OCI-LY7 (cell line): Measurements from ENCODE around the gene SH2D1B.

Experiments
- EZH2phosphoT487 ChIP-seq: fragments of 200-600 bp; sonication (generic); IDR thresholded peaks from 2 replicates; pipeline ENCODE4 v1.6.1; 2018; ENCODE audit warnings: low read depth, borderline replicate concordance, mild to moderate bottlenecking, mixed run types, antibody characterized with exemption, low read length, moderate library complexity, mixed read lengths
- TF ChIP-seq, protein P1 (sequence below): fragments of 200-600 bp; sonication (generic); conservative IDR thresholded peaks from 2 replicates; pipeline ENCODE4 v1.5.1; 2014; ENCODE audit warnings: mild to moderate bottlenecking, antibody characterized with exemption, low read length, moderate library complexity, mixed read lengths

DNA sequence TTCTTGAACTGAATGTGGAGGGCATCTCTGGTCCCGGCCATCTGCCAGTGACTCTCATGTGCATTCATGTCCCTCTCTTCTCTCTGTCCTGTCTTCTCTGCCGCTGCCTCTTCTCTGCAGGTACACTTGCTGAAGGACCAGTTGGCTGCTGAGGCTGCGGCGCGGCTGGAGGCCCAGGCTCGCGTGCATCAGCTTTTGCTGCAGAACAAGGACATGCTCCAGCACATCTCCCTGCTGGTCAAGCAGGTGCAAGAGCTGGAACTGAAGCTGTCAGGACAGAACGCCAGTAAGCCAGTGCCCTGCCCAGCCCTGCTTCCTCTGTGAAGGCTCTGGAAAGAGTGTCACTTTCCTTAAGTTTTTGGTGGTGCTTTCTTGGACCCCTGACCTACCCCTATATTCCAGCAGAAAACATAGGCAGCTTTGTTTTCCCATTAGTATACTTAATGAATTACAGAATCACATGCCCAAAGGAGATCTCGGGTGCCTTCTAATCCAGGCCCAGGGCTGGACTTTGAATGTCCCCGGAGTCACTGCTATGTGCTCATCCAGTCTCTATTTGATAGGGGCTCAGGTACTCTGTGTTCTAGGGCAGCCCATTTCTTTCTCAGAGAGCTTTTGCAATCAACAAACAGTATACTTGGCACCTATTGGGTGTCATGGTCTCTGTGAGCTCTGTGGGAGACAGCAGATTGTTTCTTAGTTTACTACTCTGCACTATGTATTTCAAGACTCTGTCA, 46.5 kb downstream of the SH2D1B start:
- TF ChIP-seq, protein P1, sequence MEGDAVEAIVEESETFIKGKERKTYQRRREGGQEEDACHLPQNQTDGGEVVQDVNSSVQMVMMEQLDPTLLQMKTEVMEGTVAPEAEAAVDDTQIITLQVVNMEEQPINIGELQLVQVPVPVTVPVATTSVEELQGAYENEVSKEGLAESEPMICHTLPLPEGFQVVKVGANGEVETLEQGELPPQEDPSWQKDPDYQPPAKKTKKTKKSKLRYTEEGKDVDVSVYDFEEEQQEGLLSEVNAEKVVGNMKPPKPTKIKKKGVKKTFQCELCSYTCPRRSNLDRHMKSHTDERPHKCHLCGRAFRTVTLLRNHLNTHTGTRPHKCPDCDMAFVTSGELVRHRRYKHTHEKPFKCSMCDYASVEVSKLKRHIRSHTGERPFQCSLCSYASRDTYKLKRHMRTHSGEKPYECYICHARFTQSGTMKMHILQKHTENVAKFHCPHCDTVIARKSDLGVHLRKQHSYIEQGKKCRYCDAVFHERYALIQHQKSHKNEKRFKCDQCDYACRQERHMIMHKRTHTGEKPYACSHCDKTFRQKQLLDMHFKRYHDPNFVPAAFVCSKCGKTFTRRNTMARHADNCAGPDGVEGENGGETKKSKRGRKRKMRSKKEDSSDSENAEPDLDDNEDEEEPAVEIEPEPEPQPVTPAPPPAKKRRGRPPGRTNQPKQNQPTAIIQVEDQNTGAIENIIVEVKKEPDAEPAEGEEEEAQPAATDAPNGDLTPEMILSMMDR: no peak
- TF ChIP-seq EZH2phosphoT487: no peak
